HepG2 (cell line): ENCODE results near the gene DYNC1LI1. TPM values are rescaled to one million over a fixed set of nuclear protein-coding genes. Genes with fewer than 3 reads are reported as not detected.

Experiments used
- HINFP ChIP-seq: sonication (generic); formaldehyde crosslinking; IDR thresholded peaks from 2 replicates; pipeline ENCODE4 v1.4.0; 2020; ENCODE audit warnings: low read depth, mild to moderate bottlenecking, missing genetic modification reagents
- KLF13 ChIP-seq: sonication (generic); formaldehyde crosslinking; IDR thresholded peaks from 2 replicates; pipeline ENCODE4 v1.4.0; 2020; ENCODE audit warnings: mild to moderate bottlenecking, missing genetic modification reagents
- MXD4 ChIP-seq: IDR thresholded peaks from 2 replicates; pipeline ENCODE4 v1.6.1; 2016; ENCODE audit warnings: mild to moderate bottlenecking, missing biosample characterization, missing genetic modification reagents
- NFAT5 ChIP-seq: sonication (generic); formaldehyde crosslinking; IDR thresholded peaks from 2 replicates; pipeline ENCODE4 v1.4.0; 2020; ENCODE audit warnings: missing genetic modification reagents
- NFYC ChIP-seq: IDR thresholded peaks from 2 replicates; pipeline ENCODE4 v1.6.1; 2016; ENCODE audit warnings: missing genetic modification reagents, missing compliant biosample characterization
- PLSCR1 ChIP-seq: sonication (generic); formaldehyde crosslinking; IDR thresholded peaks from 2 replicates; pipeline ENCODE4 v1.5.0; 2020; ENCODE audit warnings: missing genetic modification reagents, mild to moderate bottlenecking, borderline replicate concordance
- RORA ChIP-seq: sonication (generic); formaldehyde crosslinking; IDR thresholded peaks from 2 replicates; pipeline ENCODE4 v1.5.0; 2020; ENCODE audit warnings: mild to moderate bottlenecking, missing genetic modification reagents, moderate library complexity
- SMARCC2 ChIP-seq: fragments of 450-650 bp; IDR thresholded peaks from 2 replicates; pipeline ENCODE4 v1.6.1; 2017; ENCODE audit warnings: antibody characterized with exemption, mild to moderate bottlenecking
- SPEN ChIP-seq: sonication (generic); formaldehyde crosslinking; IDR thresholded peaks from 2 replicates; pipeline ENCODE4 v1.5.1; 2020; ENCODE audit warnings: low read depth, mild to moderate bottlenecking, missing genetic modification reagents
- ZFP1 ChIP-seq: IDR thresholded peaks from 2 replicates; pipeline ENCODE4 v1.6.1; 2016
- ZFP36 ChIP-seq: fragments of 150-350 bp; IDR thresholded peaks from 2 replicates; pipeline ENCODE4 v1.6.1; 2018; ENCODE audit warnings: borderline replicate concordance, low read length, low read depth; ENCODE audit not compliant: partially characterized antibody
- ZFP90 ChIP-seq: sonication (generic); formaldehyde crosslinking; IDR thresholded peaks from 2 replicates; pipeline ENCODE4 v1.8.0; 2022; ENCODE audit warnings: missing genetic modification reagents, mild to moderate bottlenecking, inconsistent platforms, borderline replicate concordance
- ZFY ChIP-seq: sonication (generic); formaldehyde crosslinking; IDR thresholded peaks from 2 replicates; pipeline ENCODE4 v1.4.0; 2020; ENCODE audit warnings: missing genetic modification reagents
- ZNF121 ChIP-seq: sonication (generic); formaldehyde crosslinking; IDR thresholded peaks from 2 replicates; pipeline ENCODE4 v1.5.0; 2020; ENCODE audit warnings: mild to moderate bottlenecking, missing genetic modification reagents
- ZNF17 ChIP-seq: sonication (generic); formaldehyde crosslinking; IDR thresholded peaks from 2 replicates; pipeline ENCODE4 v1.5.0; 2020; ENCODE audit warnings: mild to moderate bottlenecking, missing genetic modification reagents
- ZNF33A ChIP-seq: sonication (generic); formaldehyde crosslinking; IDR thresholded peaks from 2 replicates; pipeline ENCODE4 v1.5.1; 2020; ENCODE audit warnings: missing genetic modification reagents, mild to moderate bottlenecking, moderate library complexity, borderline replicate concordance
- polyA plus RNA-seq, 8 experiments: library from polyadenylated mRNA; depleted of rRNA in 3 of 8; stranded (reverse) in 7 of 8; unstranded in 1 of 8; fragments of >200 nt; fragmentation: Illumina TruSeq in 4 of 8; extraction: Trizol in 4 of 8; gene quantifications; 2 replicates each; pipeline versions ENCODE4 v1.2.1 to v1.2.3, GENCODE V29; 2011 to 2016; ENCODE audit warnings: low read depth in 4 of 8, missing spikeins in 1 of 8, mixed read lengths in 1 of 8; ENCODE audit not compliant: insufficient read depth in 1 of 8
- total RNA-seq, 5 experiments: library from RNA; depleted of rRNA; stranded (reverse); fragments of >200 nt; fragmentation: Illumina TruSeq; extraction: Trizol; gene quantifications; 2 replicates each; pipeline ENCODE4 v1.2.3, GENCODE V29; 2016; ENCODE audit warnings: low read depth in 1 of 5
- TF ChIP-seq, protein P1 (sequence below): sonication (generic); formaldehyde crosslinking; IDR thresholded peaks from 2 replicates; pipeline ENCODE4 v1.5.0; 2020; ENCODE audit warnings: mild to moderate bottlenecking, missing genetic modification reagents

DYNC1LI1 gene
- total and polyA plus RNA-seq, 2 of the 13 experiments (the other 11 are each of a cell fraction or from before 2014, with no cell fraction given), result 13.4 to 37.1 TPM

- TF ChIP-seq NFYC (no peak), ZNF17 (no peak), ZFP36 (no peak), ZFY (CRISPR knock-in tag) (no peak), SMARCC2 (no peak), MXD4 (CRISPR knock-in tag) (no peak), ZFP90 (CRISPR knock-in tag) (peak; percentile 79; the same call in 1 of the 2 replicates), KLF13 (CRISPR knock-in tag) (no peak; the same call in 1 of the 2 replicates), PLSCR1 (CRISPR knock-in tag) (no peak), SPEN (CRISPR knock-in tag) (no peak), RORA (CRISPR knock-in tag) (no peak), HINFP (CRISPR knock-in tag) (peak; percentile 80), ZNF121 (CRISPR knock-in tag) (no peak), ZNF33A (CRISPR knock-in tag) (no peak), ZFP1 (CRISPR knock-in tag) (no peak), NFAT5 (CRISPR knock-in tag) (no peak)
- TF ChIP-seq, protein P1, sequence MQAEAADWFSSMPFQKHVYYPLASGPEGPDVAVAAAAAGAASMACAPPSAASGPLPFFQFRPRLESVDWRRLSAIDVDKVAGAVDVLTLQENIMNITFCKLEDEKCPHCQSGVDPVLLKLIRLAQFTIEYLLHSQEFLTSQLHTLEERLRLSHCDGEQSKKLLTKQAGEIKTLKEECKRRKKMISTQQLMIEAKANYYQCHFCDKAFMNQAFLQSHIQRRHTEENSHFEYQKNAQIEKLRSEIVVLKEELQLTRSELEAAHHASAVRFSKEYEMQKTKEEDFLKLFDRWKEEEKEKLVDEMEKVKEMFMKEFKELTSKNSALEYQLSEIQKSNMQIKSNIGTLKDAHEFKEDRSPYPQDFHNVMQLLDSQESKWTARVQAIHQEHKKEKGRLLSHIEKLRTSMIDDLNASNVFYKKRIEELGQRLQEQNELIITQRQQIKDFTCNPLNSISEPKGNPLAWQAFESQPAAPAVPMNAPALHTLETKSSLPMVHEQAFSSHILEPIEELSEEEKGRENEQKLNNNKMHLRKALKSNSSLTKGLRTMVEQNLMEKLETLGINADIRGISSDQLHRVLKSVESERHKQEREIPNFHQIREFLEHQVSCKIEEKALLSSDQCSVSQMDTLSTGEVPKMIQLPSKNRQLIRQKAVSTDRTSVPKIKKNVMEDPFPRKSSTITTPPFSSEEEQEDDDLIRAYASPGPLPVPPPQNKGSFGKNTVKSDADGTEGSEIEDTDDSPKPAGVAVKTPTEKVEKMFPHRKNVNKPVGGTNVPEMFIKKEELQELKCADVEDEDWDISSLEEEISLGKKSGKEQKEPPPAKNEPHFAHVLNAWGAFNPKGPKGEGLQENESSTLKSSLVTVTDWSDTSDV (CRISPR knock-in tag), result no peak
Measured at GRCh38 chr3:32569540-32570420, 878 bp downstream of the DYNC1LI1 start (continued).
